ENCODE results near the gene TNS4. TPM values are rescaled to one million over a fixed set of nuclear protein-coding genes. Genes with fewer than 3 reads are reported as not detected.

The TNS4 gene
- total RNA-seq, 1 experiment from 2014 or later, result 187 TPM

DNA sequence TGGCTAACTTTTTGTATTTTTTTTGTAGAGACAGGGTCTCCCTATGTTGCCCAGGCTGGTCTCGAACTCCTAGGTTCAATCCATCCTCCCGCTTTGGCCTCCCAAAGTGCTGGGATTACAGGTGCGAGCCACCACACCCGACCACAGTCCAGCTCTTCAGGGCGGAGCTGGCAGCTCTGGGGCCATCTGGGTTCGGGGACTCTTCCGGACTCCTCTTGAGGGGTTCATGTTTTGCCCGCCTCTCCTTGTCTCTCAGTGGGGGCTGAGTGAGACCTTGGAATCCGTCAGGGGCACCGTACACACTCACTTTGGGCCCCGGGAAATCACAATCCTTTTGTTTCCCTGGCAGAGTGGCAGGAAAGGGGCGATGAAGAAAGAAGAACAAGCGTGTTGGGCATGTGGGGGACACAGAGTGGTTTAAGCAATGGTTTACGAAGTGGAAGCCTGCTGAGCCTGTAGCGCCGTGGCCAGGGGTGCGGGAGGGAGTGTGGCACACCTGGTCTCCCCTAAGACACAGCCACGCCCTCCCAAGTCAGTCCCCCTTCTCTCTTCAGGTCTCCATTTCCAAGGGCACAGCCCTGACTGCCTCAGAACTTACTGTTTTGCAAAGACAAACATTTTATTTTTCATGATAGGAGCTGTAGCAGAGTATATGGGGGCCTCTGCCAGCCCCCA is 26.1 kb downstream of the TNS4 start:
- DNase-seq (ENCODE audit: low spot score), result peak; percentile 17

DNA sequence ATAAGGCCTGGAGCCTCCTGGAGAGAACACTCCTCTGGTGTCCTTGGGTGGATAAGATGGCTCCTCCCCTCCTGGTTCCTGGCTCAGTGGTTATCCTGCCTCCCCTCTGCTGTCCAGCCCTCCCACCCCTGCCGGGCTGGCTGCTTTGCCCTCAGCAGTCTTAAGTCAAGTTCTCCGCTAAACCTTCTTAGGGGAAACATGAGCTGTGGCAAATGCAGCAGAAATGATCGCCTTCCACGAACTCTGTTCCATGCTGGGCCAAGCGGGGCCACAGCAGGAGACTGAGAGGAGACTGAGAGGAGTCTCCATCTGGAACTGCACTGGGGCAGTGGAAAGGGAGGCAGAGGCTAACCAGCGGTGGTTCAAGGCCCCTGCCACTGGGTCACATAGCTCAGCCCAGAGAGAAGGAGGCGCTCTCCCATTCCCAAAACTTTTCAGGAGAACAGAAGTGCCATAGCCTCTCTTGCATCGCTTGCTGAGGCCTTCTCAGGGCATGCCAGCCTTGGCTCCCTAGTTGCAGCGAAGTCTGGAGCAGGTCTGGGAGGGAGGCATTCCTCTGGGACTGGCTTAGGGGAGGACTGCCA is 26.9 kb downstream of the TNS4 start:
- peak; percentile 60 for DNase-seq (ENCODE audit: low spot score)

DNA sequence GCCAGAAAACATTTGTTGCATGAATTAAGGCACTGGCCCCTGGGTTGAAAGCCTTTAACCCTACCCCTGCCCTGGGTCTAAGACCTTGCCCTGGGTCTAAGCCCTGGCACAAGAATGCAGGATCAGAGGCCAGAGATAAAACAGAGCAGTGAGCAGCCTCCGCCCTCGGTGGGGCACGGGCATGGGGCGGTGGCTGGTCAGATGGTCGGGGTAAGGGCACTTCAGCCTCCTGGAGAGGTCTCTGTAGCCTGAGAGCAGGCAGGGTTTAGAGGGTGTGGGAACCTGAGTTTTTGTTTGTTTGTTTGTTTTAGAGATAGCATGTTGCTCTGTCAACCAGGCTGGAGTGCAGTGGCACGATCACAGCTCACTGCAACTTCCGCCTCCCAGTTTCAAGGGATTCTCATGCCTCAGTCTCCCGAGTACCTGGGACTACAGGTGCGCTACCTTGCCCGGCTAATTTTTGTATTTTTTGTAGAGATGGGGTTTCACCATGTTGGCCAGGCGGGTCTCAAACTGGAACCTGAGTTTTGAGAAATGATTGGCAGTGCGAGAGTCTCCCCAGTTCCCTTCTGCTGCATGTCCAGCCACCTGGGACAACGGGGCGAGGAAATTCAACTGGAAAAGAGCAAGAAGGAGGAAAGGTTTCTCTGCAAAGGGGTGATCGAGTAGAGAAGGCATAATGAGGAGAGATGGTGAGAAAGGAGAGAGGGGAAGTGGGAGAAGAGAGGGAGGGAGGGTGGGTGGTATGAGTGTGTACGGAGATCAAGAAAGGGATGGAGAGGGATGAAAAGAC is 27.7 kb downstream of the TNS4 start:
- no peak for DNase-seq (ENCODE audit: low spot score)

DNA sequence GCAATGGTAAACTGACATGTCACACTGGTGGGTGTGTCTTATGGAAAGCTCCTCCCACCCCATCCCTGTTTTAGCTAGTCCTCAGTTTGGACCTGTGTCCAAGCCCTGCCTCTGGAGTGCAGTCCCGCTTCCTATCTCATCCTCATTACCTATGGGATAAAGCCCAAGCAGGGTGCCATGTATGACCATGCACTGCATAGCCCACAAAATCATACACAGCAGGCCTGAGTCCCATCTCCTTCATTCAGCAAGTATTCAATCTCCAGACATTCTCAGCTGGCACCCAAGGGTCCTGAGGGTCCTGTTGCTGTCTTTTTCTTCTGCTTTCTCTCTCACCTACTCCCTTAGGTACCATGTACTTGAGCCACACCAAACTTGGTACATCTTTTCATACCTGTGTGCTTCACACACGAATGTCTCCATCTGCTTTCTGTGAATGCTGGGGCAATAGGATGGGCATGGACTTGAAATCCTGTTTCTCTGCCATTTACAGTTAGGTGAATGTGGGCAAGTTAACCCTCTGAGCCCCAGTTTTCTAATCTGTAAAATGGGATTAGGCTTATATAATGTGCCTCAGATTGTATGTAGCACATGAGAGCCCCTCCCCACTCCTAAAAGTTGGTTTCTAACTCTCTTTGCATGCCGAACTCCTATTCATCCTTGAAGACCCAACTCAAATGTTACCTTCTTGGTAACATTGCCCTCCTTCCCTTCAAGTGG is 28.5 kb downstream of the TNS4 start:
- DNase-seq (ENCODE audit: low spot score), result peak; percentile 63

DNA sequence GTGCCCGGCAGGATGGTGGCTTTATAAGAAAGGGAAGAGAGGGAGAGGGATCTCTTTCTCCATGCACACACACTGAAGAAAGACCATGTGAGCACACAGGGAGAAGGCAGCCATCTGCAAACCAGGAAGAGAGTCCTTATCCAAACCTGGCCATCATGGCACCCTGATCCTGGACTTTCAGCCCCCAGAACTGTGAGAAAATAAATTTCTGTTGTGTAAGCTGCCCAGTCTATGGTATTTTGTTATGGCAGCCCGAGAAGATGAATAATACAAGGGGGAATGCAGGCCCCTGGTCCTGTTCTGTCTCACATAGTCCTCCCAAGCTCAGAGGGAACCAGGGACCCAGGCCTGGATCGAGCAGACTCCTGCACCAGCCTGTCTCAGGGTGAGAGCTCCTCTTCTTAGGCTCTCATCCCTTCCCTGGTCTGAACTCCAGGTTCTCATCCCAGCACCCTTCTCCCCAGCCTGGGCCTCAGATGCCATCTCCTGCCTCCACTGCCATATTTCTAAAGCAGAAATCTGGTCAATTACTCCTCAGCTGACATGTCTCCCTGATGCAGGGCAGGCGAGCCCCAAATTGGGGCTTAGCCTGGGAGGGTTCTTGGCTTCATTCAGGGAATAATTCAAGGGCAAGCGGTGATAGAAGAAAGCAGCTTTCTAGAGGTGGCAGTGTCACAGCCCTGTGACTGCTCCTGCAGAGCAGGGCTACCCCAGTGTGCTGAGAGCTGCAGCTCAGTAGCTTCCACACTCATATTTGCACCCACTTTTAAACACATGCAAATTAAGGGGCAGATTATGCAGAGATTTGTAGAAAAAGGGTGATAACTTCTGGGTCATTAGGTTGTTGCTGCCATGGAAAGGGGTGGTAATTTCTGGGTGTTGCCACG is 29.3 kb downstream of the TNS4 start:
- DNase-seq (ENCODE audit: low spot score), result peak; percentile 25

DNA sequence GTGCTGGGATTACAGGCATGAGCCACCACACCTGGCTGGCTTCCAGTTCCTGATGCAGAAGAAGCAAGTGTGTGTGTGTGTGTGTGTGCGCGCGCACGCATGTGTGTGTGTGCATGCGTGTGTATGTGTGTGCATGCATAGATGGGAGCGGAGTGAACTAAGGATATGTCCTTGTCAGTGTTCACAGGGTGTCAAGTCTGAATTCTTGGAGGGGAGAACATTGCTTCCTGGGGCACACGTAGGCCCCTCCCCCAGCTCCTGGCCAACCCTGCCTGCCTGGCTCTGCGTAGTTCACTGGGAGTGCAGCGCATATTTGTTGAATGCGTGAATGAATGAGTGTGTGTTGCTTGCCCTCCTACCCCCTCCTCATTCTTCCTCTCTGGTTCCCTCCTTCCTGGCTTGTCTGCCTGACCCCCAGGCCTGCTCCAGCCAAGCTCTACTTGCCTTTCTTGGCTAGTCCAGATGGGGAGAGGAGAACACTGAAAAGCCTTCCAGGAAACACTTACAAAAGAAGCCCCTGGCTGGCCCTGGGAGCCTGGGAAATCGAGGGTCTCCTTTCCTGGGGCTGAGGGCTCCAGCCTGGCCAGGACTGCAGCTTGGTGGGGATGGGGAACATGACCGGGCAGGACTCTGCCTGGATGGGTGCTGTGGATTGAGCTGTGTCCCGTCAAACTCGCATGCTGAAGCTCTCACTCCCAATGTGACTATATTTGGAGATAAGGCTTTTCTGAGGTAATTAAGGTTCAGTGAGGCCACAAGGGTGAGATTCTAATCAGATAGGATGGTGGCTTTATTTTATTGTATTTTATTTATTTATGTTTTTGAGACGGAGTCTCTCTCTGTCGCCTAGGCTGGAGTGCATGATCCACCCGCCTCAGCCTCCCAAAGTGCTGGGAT is 30.2 kb downstream of the TNS4 start:
- peak; percentile 29 for DNase-seq (ENCODE audit: low spot score)

DNA sequence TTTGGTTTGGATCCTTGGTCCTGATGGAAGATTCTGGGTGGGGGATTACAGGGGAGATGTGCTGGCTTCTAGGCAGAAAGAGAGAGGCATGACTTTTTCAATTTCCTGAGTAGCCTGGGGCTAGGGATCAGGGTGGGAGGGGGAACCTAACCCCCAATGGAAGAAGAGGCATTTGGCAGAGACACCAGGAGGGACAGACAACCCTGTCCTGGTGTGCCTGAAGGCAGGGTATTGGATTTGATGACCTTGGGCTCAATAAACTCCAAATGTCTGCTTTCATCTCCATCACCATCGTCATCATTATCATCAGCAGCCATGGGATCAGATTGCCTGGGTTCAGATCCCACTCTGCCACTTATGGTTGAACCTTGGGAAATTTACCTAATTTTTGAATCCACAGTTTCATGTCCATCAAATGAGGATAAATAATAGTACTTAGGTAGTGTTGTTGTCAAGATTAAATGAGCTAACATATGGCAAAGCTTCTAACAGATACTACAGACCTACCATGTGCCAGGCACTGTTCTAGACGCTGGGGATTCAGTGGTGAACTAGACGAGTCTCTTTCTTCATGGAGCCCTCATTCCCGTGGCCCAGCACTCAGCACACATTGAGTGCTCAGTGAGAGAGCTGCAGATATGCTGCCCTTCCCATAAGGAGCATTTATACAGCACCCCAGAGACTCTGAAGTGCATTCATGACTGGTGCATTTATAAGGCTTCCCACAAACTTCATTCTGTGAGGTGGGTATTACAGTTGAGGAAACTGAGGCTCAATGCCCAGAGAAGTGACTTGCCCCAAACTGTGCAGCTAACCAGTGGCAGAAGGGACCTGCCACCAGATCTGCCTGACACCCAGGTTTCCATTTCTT is 31.4 kb downstream of the TNS4 start:
- no peak for DNase-seq (ENCODE audit: low spot score)

DNA sequence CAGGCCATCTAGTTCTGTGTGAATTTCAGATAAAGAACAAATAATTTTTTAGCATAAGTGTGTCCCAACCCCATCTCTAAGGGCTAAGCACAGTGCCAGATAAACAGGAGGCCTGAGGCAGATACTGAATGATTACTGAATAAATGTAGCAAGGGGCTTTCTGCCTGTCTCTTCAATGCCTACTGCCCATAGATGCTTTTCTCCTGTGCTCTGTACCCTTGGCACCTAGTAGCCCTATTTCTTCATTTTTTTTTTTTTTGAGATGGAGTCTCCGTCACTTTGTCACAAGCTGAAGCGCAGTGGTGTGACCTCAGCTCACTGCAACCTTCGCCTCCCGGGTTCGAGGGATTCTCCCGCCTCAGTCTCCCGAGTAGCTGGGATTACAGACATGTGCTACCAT is 32.9 kb downstream of the TNS4 start:
- DNase-seq (ENCODE audit: low spot score), result no peak

DNA sequence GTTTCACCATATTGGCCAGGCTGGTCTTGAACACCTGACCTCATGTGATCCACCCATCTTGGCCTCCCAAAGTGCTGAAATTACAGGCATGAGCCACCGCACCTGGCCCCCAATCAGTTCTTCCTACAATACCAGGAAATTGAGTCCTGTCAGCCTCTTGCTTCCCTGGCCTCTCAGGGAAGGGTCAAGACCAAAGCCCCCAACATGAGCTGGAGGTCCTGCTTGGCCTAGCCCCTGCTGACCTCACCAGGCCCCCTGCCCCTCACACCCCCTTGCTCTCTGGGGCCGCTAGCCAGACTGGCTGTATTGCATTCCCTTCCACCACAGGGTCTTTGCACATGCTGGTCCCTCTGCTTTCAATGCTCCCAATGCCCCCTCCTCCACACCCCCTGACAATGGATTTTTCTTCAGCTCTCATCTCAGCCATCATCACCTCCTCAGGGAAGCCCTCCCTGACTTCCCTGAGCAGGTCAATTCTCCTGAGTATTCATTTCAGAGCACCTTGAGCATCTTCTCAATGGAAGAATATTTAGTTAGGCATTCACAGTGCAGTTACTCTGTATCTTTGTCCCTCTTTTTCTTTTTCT is 34.0 kb downstream of the TNS4 start:
- DNase-seq (ENCODE audit: low spot score), result no peak

DNA sequence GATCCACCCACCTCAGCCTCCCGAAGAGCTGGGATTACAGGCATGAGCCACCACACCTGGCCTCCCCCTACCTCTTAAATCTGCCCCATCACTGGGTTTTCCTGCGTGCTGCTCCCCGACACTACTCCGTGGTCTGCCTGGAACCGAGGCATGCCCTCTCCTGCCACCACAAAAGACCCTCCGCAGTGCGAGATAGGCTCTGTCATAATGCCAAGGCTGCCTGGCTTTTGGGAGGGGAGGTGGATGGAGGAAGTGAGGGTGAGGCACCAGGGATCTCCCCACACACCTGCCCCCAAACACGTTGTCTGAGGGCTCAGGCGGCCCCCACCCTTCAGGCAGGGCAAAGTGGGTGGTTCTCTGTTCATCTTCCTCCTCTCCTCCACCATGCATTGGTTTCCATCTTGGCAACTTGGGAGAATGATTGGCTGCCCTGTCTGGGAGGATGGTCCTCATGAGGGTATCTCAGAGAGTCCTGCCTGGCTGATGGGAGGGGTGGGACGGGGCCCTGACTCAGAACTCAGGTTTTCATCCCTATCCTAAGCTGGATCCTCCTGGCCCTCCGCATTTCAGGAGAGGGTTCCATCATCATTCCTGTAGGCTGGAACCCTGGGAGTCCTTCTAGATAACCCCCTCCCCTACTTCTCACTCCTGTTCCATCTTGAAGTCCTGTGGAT is 35.0 kb downstream of the TNS4 start:
- no peak for DNase-seq (ENCODE audit: low spot score)

DNA sequence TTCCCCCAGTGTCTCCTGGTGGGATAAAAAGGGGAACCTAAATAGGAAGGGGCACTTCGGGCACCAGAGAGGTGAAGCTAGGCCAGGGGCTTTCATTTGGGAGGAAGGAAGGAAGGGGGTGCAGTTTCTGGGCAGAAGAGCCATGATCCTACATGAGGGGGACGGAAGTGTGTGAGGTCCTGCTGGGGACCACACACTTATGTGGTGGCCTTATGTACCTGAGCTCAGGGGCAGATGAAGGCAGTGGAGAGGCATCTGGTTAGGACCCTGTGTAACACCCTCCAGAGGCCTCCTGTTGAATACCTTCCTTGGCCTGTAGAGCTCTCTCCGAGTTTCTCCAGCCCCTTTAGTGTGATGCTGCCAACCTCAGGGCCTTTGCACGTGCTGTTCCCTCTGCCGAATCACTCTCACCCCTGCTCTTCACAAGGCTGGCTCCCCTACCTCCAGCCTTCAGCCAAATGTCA is 37.0 kb downstream of the TNS4 start:
- no peak for DNase-seq (ENCODE audit: low spot score)

DNA sequence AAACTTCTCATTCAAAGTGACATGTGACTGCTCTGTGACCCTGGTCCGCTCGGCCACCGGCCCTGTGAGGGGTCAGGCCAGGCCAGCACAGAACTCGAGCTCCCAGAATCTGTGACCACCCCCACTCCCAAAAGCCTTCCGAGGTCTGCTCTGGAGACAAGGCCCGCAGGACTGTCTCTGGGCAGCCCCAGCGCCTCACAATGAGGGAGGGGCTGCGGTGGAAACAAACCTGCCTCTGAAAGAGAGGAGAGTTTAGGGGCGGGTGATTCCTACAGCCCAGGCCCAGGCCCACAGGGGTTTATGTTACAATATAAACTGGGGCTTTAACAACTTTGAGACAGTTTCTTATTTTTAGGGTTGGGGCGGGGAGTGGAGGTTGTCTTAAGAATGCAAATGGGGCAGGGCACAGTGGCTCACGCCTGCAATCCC is 38.3 kb downstream of the TNS4 start:
- DNase-seq (ENCODE audit: low spot score), result no peak

DNA sequence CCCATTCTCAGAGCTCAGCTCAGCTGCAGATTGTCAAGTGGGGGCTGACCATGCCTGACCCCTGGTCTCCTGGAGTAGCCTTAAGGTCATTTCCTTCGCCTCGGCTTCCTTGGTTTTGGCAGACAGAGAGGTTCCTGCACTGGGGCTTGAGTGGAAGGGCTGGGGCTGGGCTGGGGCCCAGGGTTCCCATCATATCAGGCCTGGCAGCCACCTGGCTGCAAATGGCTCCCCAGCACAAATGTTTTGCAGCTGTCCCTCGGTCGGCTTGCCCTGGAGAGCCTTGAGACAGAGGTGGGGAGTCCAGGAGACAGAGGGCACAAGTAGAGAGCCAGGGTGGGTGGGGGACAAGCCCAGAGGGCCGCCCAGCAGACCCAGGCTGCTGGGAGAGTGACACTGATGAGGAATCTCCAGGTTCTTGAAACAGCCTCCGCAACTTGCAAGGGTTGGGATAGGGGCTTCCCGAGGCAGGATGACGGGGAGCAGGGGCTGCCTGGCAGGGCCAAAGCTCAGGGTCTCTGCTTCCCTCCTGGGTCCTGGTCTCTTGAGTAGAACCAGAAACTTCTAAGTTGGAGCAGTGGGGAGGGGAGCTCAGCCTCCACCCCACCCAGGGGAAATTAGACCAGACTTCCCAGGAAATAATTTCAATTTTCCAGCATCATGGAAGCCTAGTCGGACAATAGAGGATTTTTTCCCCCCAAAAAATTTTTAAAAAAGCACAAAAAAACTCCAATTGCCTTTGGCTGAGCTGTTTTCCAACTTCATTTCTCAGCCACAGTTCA is 38.9 kb downstream of the TNS4 start:
- DNase-seq (ENCODE audit: low spot score), result no peak

DNA sequence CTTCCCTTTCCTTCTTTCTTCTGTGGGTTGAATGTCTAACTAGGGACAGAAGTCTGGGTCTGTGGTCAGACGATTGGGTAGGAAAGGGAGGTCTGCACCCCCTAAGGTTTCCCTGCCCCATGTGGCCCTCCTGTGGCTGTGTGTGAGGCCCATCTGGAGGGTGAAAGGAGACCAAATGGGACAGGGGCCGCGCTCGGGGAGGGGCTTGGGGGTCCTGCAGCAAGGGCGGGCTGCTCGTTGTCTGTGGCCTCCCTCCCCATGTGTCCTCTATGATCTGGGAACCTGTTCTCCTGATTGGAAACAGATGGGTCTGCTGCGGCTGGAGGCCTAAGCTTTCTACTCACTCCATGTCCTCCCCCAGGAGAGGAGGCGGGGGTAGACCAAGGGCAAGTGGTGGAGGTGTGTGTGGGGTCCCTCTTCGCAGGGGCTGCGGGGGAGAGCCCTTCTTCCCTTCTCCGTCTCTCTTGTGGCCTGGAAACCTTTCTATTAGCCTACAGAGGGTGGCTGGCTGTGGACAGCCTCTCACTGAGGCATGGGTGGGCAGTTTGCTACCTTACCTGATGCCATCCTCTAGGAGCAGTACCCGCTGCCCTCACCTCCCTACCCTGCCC is 39.6 kb downstream of the TNS4 start:
- no peak for DNase-seq (ENCODE audit: low spot score)

DNA sequence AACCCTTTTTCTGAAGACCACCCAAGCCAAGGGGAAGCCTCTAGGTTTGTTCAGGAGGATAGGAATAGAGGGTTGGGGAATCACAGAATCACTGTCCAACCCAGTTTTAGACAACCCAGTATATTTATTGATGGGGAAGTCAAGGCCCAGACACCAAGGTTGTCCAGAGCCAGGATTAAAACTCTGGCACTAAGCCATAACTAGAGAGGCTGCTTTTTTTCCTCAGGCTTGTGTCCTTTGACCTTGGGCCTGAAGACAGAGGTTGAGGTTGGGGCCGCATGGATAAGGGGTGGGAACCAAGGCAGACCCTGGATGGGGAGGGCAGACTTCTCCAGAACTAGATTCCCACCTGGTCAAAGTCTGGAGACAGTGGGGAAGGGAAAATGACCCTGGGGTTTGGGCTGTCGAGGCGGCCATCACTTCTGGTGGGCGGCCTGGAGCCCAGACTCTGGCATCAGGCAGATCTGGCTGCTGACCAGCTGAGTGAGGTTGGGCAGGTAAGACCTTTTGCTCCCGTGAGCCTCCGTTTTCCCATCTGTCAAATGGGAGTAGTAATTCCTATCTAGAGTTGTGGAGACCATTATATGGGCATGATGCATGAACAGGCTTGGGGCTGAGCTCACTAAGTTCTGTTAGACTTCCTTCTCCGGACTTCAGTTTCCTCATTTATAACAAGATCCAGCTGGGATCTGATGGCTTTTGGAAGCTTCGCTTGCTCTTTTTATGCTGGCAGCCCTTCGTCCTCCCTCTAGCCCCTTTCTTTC is 40.3 kb downstream of the TNS4 start:
- no peak for DNase-seq (ENCODE audit: low spot score)

DNA sequence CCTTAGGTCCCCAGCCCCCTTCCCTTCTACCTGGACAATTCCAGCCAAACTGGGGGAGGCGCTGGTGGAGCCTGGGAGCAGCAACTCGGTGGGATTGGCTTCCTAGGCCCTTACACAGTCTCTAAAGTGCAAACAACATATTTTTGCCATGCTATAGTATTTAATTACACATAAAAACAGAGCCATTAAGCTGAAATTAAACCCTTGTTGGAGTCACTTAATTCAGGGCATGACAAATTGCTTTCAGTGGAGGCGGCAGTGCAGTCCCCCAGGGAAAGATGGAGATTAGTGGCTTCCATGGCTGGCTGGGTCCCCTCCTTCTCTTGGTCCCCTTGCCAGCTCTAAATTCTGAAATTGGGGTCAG is 40.8 kb downstream of the TNS4 start:
- DNase-seq (ENCODE audit: low spot score), result no peak
